ENCODE measurements around the gene ACOX2.

- no peak for TF ChIP-seq CTCF (IDR thresholded peaks at IDR 0.05)
- no peak for TF ChIP-seq POLR2A (IDR thresholded peaks at IDR 0.05; ENCODE audit: low read depth)
These were observed 27.6 kb upstream of the ACOX2 start for GRCh38 chr3:58564456-58565160.

Measured in esophagus muscularis mucosa (tissue), 3 donors.